HEK293 (cell line): ENCODE data around the gene EPAS1.

ENCODE experiments used
- CTCF ChIA-PET: fragments of 350-600 bp; formaldehyde crosslinking; extraction: SDS; loops from one replicate; lab custom pipeline; 2021; ENCODE audit warnings: antibody characterized with exemption; lab: Yijun Ruan, JAX
- POLR2A ChIA-PET: fragments of 300-600 bp; formaldehyde crosslinking; extraction: SDS; loops from one replicate; lab custom pipeline; 2020; ENCODE audit warnings: antibody characterized with exemption, inconsistent platforms; lab: Yijun Ruan, JAX
- H3K27ac ChIP-seq: fragments of 200-500 bp; sonication (Bioruptor generic); 2 replicates; pipeline ENCODE4 v1.5.1; 2014; ENCODE audit warnings: low read depth, low read length, control low read depth, inconsistent platforms; ENCODE audit errors: extremely low read depth
- H3K36me3 ChIP-seq, 2 experiments: fragments of 200-500 bp in 1 of 2; sonication (Bioruptor generic) in 1 of 2; 1 replicate in 1 of 2; 2 replicates in 1 of 2; pipeline ENCODE4 v1.5.1; 2014 to 2017; ENCODE audit warnings: inconsistent platforms in 2 of 2, low read length in 2 of 2; ENCODE audit not compliant: control insufficient read depth in 2 of 2, insufficient read depth in 1 of 2
- H3K4me1 ChIP-seq: fragments of 200-500 bp; sonication (Bioruptor generic); 2 replicates; pipeline ENCODE4 v1.5.1; 2014; ENCODE audit warnings: mild to moderate bottlenecking, low read length, inconsistent platforms; ENCODE audit not compliant: control insufficient read depth, insufficient read depth
- H3K4me3 ChIP-seq: 2 replicates; pipeline ENCODE4 v1.5.1; 2011; ENCODE audit warnings: low read depth, mild to moderate bottlenecking, control low read depth, low read length, moderate library complexity
- H3K9me3 ChIP-seq: fragments of 200-500 bp; sonication (Bioruptor generic); 2 replicates; pipeline ENCODE4 v1.5.1; 2014; ENCODE audit warnings: low read depth, low read length, inconsistent platforms; ENCODE audit not compliant: control insufficient read depth, insufficient read depth
- OVOL3 ChIP-seq: fragments of 450-650 bp; formaldehyde crosslinking; IDR thresholded peaks from 2 replicates; pipeline ENCODE4 v1.5.1; 2016; ENCODE audit warnings: missing biosample characterization, missing genetic modification characterization
- ZFP41 ChIP-seq: fragments of 450-650 bp; formaldehyde crosslinking; IDR thresholded peaks from 2 replicates; pipeline ENCODE4 v1.5.1; 2016; ENCODE audit warnings: missing biosample characterization, missing genetic modification characterization, borderline replicate concordance
- ZNF138 ChIP-seq: fragments of 450-650 bp; formaldehyde crosslinking; IDR thresholded peaks from 2 replicates; pipeline ENCODE4 v1.5.1; 2016; ENCODE audit warnings: missing biosample characterization, missing genetic modification characterization, borderline replicate concordance
- ZNF2 ChIP-seq: fragments of 450-650 bp; formaldehyde crosslinking; IDR thresholded peaks from 2 replicates; pipeline ENCODE4 v1.5.1; 2016; ENCODE audit warnings: missing biosample characterization, missing genetic modification characterization
- ZNF274 ChIP-seq, 2 experiments: fragments of 200-500 bp in 1 of 2; fragments of 450-650 bp in 1 of 2; sonication (Bioruptor generic) in 1 of 2; formaldehyde crosslinking in 1 of 2; IDR thresholded peaks; 2 replicates each; pipeline versions ENCODE4 v1.5.1 to v1.6.1; 2014 to 2016; ENCODE audit warnings: borderline replicate concordance in 1 of 2, inconsistent platforms in 1 of 2, low read length in 1 of 2, missing biosample characterization in 1 of 2, missing genetic modification characterization in 1 of 2
- ZNF302 ChIP-seq: fragments of 450-650 bp; formaldehyde crosslinking; IDR thresholded peaks from 2 replicates; pipeline ENCODE4 v1.5.1; 2016; ENCODE audit warnings: missing biosample characterization, missing genetic modification characterization, low read depth
- ZNF404 ChIP-seq: fragments of 450-650 bp; formaldehyde crosslinking; IDR thresholded peaks from 2 replicates; pipeline ENCODE4 v1.5.1; 2017; ENCODE audit warnings: missing biosample characterization, missing genetic modification characterization
- ZNF521 ChIP-seq: fragments of 450-650 bp; formaldehyde crosslinking; IDR thresholded peaks from 2 replicates; pipeline ENCODE4 v1.5.1; 2017; ENCODE audit warnings: missing biosample characterization, mild to moderate bottlenecking, missing genetic modification characterization
- ZNF530 ChIP-seq: fragments of 450-650 bp; formaldehyde crosslinking; IDR thresholded peaks from 2 replicates; pipeline ENCODE4 v1.5.1; 2016; ENCODE audit warnings: low read depth, missing biosample characterization, missing genetic modification characterization
- ZNF623 ChIP-seq: fragments of 450-650 bp; formaldehyde crosslinking; IDR thresholded peaks from 2 replicates; pipeline ENCODE4 v1.5.1; 2016; ENCODE audit warnings: missing biosample characterization, missing genetic modification characterization
- ZNF747 ChIP-seq: fragments of 450-650 bp; formaldehyde crosslinking; IDR thresholded peaks from 2 replicates; pipeline ENCODE4 v1.5.1; 2016; ENCODE audit warnings: missing biosample characterization, missing genetic modification characterization
- ZSCAN23 ChIP-seq: fragments of 450-650 bp; formaldehyde crosslinking; IDR thresholded peaks from 2 replicates; pipeline ENCODE4 v1.5.1; 2016; ENCODE audit warnings: missing biosample characterization, missing genetic modification characterization
- TF ChIP-seq, protein P1 (sequence below): fragments of 450-650 bp; formaldehyde crosslinking; IDR thresholded peaks from 2 replicates; pipeline ENCODE4 v1.5.1; 2016; ENCODE audit warnings: missing biosample characterization, missing genetic modification characterization, low read depth
- TF ChIP-seq, protein P2 (sequence below): fragments of 450-650 bp; formaldehyde crosslinking; IDR thresholded peaks from 2 replicates; pipeline ENCODE4 v1.5.1; 2016; ENCODE audit warnings: missing biosample characterization, missing genetic modification characterization
- TF ChIP-seq, protein P3 (sequence below): fragments of 450-650 bp; formaldehyde crosslinking; IDR thresholded peaks from 2 replicates; pipeline ENCODE4 v1.5.1; 2016; ENCODE audit warnings: missing biosample characterization, missing genetic modification characterization, borderline replicate concordance
- TF ChIP-seq, protein P4 (sequence below): fragments of 450-650 bp; formaldehyde crosslinking; IDR thresholded peaks from 2 replicates; pipeline ENCODE4 v1.5.0; 2017; ENCODE audit warnings: missing biosample characterization, missing genetic modification characterization, borderline replicate concordance

The EPAS1 gene

DNA sequence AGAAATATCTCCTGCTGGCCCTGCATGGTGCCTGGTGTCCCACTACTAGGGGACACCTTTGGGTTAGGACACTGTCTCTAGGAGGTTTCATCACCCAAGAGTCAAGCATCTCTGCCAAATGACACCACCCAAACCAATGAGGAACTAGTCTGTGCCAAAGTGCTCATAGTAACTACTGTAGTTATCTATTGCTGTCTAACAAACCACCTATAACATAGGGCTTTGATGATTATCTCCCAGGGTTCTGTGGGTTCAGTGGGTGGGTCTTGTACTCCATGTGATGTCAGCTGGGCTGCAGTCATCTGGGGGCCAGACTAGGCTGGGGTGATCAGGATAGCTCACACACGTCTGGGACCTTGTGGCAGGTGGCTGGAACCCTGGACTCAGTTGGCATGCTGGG lies 59.8 kb downstream of the EPAS1 start:
- no peaks in the 10 kb centered on the region for H3K4me1 ChIP-seq
- ChIA-PET POLR2A (no interaction called here), CTCF (interaction anchor here (2.0 kb wide), 1 partner anchor 9 kb away, joined by 6 read pairs; no protein-coding TSS in a partner anchor)
- no peak overlapping the region for H3K27ac ChIP-seq
- no peaks in the 10 kb centered on the region for H3K9me3 ChIP-seq
- H3K36me3 ChIP-seq = peaks cover 0 to 60% of the 10 kb centered on the region in 2 experiments; a peak in 1 of 3 replicates
- no peak overlapping the region for H3K4me3 ChIP-seq
- TF ChIP-seq, protein P1, sequence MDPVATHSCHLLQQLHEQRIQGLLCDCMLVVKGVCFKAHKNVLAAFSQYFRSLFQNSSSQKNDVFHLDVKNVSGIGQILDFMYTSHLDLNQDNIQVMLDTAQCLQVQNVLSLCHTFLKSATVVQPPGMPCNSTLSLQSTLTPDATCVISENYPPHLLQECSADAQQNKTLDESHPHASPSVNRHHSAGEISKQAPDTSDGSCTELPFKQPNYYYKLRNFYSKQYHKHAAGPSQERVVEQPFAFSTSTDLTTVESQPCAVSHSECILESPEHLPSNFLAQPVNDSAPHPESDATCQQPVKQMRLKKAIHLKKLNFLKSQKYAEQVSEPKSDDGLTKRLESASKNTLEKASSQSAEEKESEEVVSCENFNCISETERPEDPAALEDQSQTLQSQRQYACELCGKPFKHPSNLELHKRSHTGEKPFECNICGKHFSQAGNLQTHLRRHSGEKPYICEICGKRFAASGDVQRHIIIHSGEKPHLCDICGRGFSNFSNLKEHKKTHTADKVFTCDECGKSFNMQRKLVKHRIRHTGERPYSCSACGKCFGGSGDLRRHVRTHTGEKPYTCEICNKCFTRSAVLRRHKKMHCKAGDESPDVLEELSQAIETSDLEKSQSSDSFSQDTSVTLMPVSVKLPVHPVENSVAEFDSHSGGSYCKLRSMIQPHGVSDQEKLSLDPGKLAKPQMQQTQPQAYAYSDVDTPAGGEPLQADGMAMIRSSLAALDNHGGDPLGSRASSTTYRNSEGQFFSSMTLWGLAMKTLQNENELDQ = no peak
- no peak for TF ChIP-seq ZNF302 (tag by site-specific recombination)
- no peak for TF ChIP-seq ZNF530 (tag by site-specific recombination)
- TF ChIP-seq ZNF404 = no peak
- TF ChIP-seq, protein P2, sequence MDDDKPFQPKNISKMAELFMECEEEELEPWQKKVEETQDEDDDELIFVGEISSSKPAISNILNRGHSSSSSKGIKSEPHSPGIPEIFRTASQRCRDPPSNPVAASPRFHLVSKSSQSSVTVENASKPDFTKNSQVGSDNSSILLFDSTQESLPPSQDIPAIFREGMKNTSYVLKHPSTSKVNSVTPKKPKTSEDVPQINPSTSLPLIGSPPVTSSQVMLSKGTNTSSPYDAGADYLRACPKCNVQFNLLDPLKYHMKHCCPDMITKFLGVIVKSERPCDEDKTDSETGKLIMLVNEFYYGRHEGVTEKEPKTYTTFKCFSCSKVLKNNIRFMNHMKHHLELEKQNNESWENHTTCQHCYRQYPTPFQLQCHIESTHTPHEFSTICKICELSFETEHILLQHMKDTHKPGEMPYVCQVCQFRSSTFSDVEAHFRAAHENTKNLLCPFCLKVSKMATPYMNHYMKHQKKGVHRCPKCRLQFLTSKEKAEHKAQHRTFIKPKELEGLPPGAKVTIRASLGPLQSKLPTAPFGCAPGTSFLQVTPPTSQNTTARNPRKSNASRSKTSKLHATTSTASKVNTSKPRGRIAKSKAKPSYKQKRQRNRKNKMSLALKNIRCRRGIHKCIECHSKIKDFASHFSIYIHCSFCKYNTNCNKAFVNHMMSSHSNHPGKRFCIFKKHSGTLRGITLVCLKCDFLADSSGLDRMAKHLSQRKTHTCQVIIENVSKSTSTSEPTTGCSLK = no peak
- no peak for TF ChIP-seq ZFP41 (tag by site-specific recombination)
- TF ChIP-seq ZNF2 (tag by site-specific recombination) = no peak
- TF ChIP-seq ZNF274 (IDR thresholded peaks at IDR 0.05; ENCODE audit: low read length) = no peak
- TF ChIP-seq ZNF274 (tag by site-specific recombination; IDR thresholded peaks at IDR 0.05; ENCODE audit: borderline replicate concordance) = no peak
- no peak for TF ChIP-seq ZNF138 (tag by site-specific recombination)
- TF ChIP-seq, protein P3, sequence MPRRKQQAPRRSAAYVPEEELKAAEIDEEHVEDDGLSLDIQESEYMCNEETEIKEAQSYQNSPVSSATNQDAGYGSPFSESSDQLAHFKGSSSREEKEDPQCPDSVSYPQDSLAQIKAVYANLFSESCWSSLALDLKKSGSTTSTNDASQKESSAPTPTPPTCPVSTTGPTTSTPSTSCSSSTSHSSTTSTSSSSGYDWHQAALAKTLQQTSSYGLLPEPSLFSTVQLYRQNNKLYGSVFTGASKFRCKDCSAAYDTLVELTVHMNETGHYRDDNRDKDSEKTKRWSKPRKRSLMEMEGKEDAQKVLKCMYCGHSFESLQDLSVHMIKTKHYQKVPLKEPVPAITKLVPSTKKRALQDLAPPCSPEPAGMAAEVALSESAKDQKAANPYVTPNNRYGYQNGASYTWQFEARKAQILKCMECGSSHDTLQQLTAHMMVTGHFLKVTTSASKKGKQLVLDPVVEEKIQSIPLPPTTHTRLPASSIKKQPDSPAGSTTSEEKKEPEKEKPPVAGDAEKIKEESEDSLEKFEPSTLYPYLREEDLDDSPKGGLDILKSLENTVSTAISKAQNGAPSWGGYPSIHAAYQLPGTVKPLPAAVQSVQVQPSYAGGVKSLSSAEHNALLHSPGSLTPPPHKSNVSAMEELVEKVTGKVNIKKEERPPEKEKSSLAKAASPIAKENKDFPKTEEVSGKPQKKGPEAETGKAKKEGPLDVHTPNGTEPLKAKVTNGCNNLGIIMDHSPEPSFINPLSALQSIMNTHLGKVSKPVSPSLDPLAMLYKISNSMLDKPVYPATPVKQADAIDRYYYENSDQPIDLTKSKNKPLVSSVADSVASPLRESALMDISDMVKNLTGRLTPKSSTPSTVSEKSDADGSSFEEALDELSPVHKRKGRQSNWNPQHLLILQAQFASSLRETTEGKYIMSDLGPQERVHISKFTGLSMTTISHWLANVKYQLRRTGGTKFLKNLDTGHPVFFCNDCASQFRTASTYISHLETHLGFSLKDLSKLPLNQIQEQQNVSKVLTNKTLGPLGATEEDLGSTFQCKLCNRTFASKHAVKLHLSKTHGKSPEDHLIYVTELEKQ (tag by site-specific recombination) = no peak
- no peak for TF ChIP-seq ZSCAN23 (tag by site-specific recombination)

DNA sequence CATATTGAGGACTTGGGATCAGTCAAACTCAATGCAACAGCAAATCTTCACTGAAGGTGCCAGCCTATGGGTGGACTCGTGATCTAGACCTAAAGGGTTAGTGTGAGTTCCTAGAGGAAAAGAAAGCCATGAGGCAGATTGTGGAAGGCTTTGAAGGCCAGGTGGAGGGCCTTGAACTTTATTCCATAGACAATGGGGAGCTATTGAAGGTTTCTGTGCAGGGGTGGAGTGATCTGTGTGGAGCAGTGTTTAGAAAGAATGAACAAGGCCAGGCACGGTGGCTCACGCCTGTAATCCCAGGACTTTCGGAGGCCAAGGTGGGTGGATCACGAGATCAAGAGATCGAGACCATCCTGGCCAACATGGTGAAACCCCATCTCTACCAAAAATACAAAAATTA lies 61.5 kb downstream of the EPAS1 start:
- POLR2A ChIA-PET = no interaction called here
- CTCF ChIA-PET = interaction anchor here (1.5 kb wide), 1 partner anchor 8 kb away, joined by 3 read pairs; no protein-coding TSS in a partner anchor
- peaks cover 0 to 64% of the 10 kb centered on the region in 2 experiments; a peak in 1 of 3 replicates for H3K36me3 ChIP-seq
- no peak for TF ChIP-seq OVOL3 (tag by site-specific recombination)
- TF ChIP-seq ZNF747 (tag by site-specific recombination) = no peak
- TF ChIP-seq, protein P4, sequence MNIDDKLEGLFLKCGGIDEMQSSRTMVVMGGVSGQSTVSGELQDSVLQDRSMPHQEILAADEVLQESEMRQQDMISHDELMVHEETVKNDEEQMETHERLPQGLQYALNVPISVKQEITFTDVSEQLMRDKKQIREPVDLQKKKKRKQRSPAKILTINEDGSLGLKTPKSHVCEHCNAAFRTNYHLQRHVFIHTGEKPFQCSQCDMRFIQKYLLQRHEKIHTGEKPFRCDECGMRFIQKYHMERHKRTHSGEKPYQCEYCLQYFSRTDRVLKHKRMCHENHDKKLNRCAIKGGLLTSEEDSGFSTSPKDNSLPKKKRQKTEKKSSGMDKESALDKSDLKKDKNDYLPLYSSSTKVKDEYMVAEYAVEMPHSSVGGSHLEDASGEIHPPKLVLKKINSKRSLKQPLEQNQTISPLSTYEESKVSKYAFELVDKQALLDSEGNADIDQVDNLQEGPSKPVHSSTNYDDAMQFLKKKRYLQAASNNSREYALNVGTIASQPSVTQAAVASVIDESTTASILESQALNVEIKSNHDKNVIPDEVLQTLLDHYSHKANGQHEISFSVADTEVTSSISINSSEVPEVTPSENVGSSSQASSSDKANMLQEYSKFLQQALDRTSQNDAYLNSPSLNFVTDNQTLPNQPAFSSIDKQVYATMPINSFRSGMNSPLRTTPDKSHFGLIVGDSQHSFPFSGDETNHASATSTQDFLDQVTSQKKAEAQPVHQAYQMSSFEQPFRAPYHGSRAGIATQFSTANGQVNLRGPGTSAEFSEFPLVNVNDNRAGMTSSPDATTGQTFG (tag by site-specific recombination) = no peak
- no peak for TF ChIP-seq ZNF623 (tag by site-specific recombination)
- TF ChIP-seq ZNF274 (IDR thresholded peaks at IDR 0.05; ENCODE audit: low read length) = no peak
- no peak for TF ChIP-seq ZNF274 (tag by site-specific recombination; IDR thresholded peaks at IDR 0.05; ENCODE audit: borderline replicate concordance)
- TF ChIP-seq ZNF521 (tag by site-specific recombination) = no peak
- TF ChIP-seq, all 188 proteins: peak for 0
- Histone ChIP-seq H3K27ac (no peak overlapping the region), H3K9me3 (no peaks in the 10 kb centered on the region), H3K4me3 (no peak overlapping the region), H3K4me1 (no peaks in the 10 kb centered on the region)
